Measurements from ENCODE around the gene TRPM3. TPM values are rescaled to one million over a fixed set of nuclear protein-coding genes. Genes with fewer than 3 reads are reported as not detected.

TRPM3 gene
- total and polyA plus RNA-seq, 9 of the 15 experiments (the other 6 are each of a cell fraction or from before 2014, with no cell fraction given) = 0.04 TPM; not detected in 8

DNA sequence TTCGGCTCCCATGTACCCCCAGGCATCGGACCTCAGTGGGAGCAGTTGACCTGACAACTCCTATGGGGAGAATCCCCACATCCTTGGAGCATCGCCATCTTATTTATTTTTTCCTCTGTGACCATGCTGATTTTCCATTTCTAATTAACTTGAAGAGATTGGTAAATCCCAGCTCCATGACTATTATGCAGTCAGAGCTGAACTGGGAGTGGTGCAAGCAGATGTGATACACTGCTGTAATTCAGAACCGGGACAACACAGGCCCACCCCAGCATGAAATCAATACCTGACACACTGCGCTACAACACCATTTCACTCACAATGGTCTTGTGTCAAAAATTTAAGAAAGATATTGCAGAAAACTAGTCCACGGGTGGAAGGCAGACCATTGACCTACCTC, 1.0 kb upstream of the TRPM3 start:
- no peaks in the 10 kb centered on the region for H3K4me1 ChIP-seq (replicated peaks in 1 of 2; ENCODE audit: control insufficient read depth in 2 of 2, insufficient read depth in 2 of 2, low read length in 2 of 2)
- ChIA-PET CTCF (ENCODE audit: low intra/inter-chr PET ratio) (no interaction called here), POLR2A (no interaction called here)
- no peak for DNase-seq (ENCODE audit: extremely low read depth in 1 of 4, low spot score in 3 of 4)
- no peaks in the 10 kb centered on the region for H3K79me2 ChIP-seq (ENCODE audit: control insufficient read depth, insufficient read depth, low read length)
- no peaks in the 10 kb centered on the region for H3K9me1 ChIP-seq (ENCODE audit: control insufficient read depth, insufficient read depth, low read length)
- in situ Hi-C loops (cut with MboI) (no loop called here), intact Hi-C loops (cut with micrococcal nuclease) (no loop called here)
- H2AFZ ChIP-seq (ENCODE audit: low read depth, low read length) = no peak overlapping the region
- no peak overlapping the region for H3K4me3 ChIP-seq
- no peak overlapping the region for H3K4me2 ChIP-seq (ENCODE audit: insufficient read depth, low read length)
- H3K9me3 ChIP-seq (replicated peaks; ENCODE audit: control insufficient read depth, insufficient read depth, low read depth, low read length) = no peaks in the 10 kb centered on the region
- no peak for FAIRE-seq
- 4% methylated on average over 3 of the region's 6 CpGs for WGBS (ENCODE audit: insufficient coverage, low coverage, missing lambda C conversion rate)
- H3K27me3 ChIP-seq (ENCODE audit: control insufficient read depth in 2 of 2, insufficient read depth in 2 of 2, low read length in 2 of 2) = peaks cover 0 to 5% of the 10 kb centered on the region in 2 experiments; a peak in 1 of 5 replicates
- H3K9ac ChIP-seq (ENCODE audit: insufficient read depth in 1 of 2, low read depth in 2 of 2, low read length in 2 of 2) = no peak overlapping the region
- BruUV-seq (replicated peaks) = no TSS peak
- ATAC-seq = no peak
- no peaks in the 10 kb centered on the region for H3K36me3 ChIP-seq (ENCODE audit: control insufficient read depth, insufficient read depth, low read length)
- H3K27ac ChIP-seq (ENCODE audit: extremely low read depth, low read depth, low read length) = no peak overlapping the region
- H4K20me1 ChIP-seq (replicated peaks; ENCODE audit: control insufficient read depth, insufficient read depth, low read length) = no peaks in the 10 kb centered on the region
- TF ChIP-seq HMG20B (CRISPR knock-in tag; IDR thresholded peaks at IDR 0.05) (no peak), EGR1 (conservative IDR thresholded peaks at IDR 0.05) (no peak), ZNF274 (IDR thresholded peaks at IDR 0.05; ENCODE audit: borderline replicate concordance, low read depth, low read length) (no peak), TCF7L2 (IDR thresholded peaks at IDR 0.05; ENCODE audit: low read depth, low read length) (no peak), ZKSCAN3 (CRISPR knock-in tag; IDR thresholded peaks at IDR 0.05) (no peak), TAF15 (IDR thresholded peaks at IDR 0.05; ENCODE audit: low read depth, low read length) (no peak), YBX1 (IDR thresholded peaks at IDR 0.05) (no peak), ZNF584 (CRISPR knock-in tag; IDR thresholded peaks at IDR 0.05; ENCODE audit: low read depth) (no peak), ZBTB9 (CRISPR knock-in tag; IDR thresholded peaks at IDR 0.05) (no peak)
- TF ChIP-seq, protein P1, sequence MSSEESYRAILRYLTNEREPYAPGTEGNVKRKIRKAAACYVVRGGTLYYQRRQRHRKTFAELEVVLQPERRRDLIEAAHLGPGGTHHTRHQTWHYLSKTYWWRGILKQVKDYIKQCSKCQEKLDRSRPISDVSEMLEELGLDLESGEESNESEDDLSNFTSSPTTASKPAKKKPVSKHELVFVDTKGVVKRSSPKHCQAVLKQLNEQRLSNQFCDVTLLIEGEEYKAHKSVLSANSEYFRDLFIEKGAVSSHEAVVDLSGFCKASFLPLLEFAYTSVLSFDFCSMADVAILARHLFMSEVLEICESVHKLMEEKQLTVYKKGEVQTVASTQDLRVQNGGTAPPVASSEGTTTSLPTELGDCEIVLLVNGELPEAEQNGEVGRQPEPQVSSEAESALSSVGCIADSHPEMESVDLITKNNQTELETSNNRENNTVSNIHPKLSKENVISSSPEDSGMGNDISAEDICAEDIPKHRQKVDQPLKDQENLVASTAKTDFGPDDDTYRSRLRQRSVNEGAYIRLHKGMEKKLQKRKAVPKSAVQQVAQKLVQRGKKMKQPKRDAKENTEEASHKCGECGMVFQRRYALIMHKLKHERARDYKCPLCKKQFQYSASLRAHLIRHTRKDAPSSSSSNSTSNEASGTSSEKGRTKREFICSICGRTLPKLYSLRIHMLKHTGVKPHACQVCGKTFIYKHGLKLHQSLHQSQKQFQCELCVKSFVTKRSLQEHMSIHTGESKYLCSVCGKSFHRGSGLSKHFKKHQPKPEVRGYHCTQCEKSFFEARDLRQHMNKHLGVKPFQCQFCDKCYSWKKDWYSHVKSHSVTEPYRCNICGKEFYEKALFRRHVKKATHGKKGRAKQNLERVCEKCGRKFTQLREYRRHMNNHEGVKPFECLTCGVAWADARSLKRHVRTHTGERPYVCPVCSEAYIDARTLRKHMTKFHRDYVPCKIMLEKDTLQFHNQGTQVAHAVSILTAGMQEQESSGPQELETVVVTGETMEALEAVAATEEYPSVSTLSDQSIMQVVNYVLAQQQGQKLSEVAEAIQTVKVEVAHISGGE (CRISPR knock-in tag; IDR thresholded peaks at IDR 0.05) = no peak
- TF ChIP-seq, protein P2, sequence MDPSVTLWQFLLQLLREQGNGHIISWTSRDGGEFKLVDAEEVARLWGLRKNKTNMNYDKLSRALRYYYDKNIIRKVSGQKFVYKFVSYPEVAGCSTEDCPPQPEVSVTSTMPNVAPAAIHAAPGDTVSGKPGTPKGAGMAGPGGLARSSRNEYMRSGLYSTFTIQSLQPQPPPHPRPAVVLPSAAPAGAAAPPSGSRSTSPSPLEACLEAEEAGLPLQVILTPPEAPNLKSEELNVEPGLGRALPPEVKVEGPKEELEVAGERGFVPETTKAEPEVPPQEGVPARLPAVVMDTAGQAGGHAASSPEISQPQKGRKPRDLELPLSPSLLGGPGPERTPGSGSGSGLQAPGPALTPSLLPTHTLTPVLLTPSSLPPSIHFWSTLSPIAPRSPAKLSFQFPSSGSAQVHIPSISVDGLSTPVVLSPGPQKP (CRISPR knock-in tag; IDR thresholded peaks at IDR 0.05) = no peak
- TF ChIP-seq, protein P3, sequence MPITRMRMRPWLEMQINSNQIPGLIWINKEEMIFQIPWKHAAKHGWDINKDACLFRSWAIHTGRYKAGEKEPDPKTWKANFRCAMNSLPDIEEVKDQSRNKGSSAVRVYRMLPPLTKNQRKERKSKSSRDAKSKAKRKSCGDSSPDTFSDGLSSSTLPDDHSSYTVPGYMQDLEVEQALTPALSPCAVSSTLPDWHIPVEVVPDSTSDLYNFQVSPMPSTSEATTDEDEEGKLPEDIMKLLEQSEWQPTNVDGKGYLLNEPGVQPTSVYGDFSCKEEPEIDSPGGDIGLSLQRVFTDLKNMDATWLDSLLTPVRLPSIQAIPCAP (CRISPR knock-in tag; IDR thresholded peaks at IDR 0.05; ENCODE audit: borderline replicate concordance) = no peak
- TF ChIP-seq, protein P4, sequence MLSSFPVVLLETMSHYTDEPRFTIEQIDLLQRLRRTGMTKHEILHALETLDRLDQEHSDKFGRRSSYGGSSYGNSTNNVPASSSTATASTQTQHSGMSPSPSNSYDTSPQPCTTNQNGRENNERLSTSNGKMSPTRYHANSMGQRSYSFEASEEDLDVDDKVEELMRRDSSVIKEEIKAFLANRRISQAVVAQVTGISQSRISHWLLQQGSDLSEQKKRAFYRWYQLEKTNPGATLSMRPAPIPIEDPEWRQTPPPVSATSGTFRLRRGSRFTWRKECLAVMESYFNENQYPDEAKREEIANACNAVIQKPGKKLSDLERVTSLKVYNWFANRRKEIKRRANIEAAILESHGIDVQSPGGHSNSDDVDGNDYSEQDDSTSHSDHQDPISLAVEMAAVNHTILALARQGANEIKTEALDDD (IDR thresholded peaks at IDR 0.05) = no peak

Measured in K562 (cell line).